Globus pallidus (tissue), 1 donor: Measurements from ENCODE around the gene DACT3.
A peak's percentile ranks its signal among the peaks of the same experiment; 100 is the strongest.

Source experiments
- DNase-seq: peaks from one replicate; pipeline ENCODE4 v3.0.0-alpha.2; 2015; ENCODE audit warnings: low spot score

Gene DACT3, protein sequence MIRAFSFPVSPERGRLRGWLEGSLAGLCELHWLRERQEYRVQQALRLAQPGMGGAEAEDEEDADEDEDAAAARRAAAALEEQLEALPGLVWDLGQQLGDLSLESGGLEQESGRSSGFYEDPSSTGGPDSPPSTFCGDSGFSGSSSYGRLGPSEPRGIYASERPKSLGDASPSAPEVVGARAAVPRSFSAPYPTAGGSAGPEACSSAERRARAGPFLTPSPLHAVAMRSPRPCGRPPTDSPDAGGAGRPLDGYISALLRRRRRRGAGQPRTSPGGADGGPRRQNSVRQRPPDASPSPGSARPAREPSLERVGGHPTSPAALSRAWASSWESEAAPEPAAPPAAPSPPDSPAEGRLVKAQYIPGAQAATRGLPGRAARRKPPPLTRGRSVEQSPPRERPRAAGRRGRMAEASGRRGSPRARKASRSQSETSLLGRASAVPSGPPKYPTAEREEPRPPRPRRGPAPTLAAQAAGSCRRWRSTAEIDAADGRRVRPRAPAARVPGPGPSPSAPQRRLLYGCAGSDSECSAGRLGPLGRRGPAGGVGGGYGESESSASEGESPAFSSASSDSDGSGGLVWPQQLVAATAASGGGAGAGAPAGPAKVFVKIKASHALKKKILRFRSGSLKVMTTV

GRCh38 chr19:46661020-46661731 is at the start of gene DACT3:
Gene DACT3 (minus strand): TSS chr19:46661182. CDS start chr19:46661064, 118 bp downstream.
- DNase-seq = peak; percentile 100

DNA sequence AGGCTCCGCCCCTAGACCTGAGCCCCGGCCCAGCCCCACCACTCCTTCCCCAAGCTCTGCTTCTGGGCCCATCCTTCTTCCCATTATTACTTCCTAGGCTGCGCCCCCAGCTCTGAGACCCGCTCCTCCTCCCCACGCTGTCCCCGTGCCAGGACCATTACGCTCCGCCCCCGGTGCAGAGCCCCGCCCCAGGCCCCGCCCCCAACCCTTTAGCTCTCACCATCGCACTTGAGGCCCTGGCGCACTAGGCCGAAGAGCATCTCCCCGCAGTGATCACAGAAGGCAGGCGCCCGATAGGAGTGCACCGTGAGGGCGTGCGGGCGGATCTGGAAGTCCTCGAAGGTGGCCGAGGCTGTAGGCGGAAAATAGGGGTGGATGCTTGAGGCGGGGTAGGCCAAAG is 49.7 kb upstream of the DACT3 start:
- no peak for DNase-seq

- no peak for DNase-seq
These were observed 43.5 kb upstream of the DACT3 start for GRCh38 chr19:46704379-46705076.

DNA sequence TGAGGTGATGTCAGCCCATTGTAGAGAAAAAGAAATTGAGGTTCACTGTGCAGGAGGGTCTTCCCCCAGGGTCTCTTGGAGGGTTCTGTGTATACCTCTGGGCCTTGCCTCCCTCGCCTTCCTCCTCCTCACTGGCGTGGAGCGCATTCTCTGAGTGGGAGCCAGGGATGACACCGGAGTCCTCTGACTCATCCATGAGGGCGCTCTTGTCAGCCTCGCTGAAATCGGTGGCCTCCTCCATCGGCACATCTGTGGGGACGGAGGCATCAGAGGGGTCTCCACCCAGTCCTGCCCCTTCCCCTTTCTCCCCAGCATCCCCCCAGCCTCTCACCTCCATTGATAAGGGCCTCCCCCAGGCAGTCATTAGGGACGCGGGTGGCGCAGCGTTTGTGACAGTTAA is 39.7 kb upstream of the DACT3 start:
- DNase-seq = no peak

DNA sequence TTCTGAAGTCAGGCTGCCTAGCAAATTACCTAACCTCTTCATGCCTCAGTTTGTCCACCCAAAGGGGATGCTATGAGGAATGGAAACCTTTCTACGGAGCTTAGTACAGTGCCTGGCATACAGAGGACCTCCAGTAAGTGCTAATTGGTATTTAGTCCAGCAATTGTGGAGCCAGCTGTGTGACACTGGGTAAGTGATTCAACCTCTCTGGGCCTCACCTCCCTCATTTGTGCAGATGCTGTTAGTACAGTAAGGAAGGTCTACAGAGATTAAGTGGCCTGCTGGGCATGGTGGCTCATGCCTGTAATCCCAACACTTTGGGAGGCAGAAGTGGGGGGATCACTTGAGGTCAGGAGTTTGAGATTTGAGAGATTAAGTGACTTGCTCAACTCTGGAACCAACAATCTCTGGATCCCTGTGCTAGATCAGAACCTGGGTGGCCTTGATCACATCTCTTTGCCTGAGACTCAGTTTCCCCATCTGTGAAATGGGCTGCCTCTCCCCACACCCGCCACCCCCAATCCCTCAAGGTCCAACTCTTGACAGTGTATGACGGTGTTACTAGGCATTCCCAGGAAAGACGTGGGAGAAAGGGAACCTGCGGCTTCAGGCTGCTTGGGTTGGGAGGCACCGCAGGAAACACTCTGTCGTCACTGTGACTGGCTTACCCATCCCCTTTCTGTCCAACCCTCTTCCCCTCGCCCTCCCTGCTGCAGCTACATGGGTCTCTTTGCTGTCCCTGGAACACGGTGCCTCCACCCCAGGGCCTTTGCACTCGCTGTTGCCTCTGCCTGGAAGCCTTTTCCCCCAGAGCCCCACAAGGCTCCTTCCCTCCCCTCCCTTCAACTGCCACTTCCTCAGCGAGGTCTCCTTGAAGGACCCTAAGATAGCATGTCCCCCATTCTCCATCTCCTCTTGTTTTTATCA is 37.7 kb upstream of the DACT3 start:
- no peak for DNase-seq

GRCh38 chr19:46697204-46697960 is 36.4 kb upstream of the DACT3 start:
- peak; percentile 58 for DNase-seq

GRCh38 chr19:46696866-46697203 is 35.9 kb upstream of the DACT3 start:
- DNase-seq = no peak

DNA sequence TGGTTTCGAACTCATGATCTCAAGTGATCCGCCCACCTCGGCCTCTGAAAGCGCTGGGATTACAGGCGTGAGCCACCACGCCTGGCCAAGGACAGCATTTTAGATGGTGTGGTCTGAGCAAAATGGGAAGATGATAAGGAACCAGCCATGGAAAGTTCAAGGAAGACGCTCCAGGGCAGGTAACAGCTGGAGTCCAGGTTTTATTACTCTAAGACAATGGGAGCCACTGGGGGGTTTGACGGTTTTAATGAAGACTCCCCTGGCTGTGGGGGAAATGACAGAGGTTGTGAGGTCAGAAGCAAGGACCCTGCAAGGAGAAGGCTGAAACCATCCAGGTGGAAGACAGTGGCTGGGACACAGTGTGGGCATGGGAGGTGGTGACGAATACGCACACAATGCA is 35.1 kb upstream of the DACT3 start:
- DNase-seq = no peak

DNA sequence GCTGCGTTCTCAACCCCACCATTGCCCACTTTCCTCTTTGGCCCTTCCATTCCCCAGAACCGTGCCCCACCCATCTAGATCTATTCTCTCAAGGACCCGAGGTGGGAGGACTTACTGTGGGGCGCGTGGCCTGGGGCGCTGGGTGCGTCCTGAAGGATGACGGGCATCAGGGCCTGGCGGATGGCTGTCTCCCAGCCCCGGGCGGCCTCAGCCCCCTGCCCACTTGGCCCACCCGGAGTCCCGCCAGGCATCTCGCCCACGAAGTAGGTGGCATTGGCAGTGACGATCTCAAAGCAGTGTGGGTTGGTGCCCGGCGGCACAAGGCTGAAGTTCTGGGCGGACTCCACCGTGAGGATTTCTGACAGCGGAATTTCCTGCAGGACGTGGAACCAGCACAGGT is 32.8 kb upstream of the DACT3 start:
- DNase-seq = no peak

DNA sequence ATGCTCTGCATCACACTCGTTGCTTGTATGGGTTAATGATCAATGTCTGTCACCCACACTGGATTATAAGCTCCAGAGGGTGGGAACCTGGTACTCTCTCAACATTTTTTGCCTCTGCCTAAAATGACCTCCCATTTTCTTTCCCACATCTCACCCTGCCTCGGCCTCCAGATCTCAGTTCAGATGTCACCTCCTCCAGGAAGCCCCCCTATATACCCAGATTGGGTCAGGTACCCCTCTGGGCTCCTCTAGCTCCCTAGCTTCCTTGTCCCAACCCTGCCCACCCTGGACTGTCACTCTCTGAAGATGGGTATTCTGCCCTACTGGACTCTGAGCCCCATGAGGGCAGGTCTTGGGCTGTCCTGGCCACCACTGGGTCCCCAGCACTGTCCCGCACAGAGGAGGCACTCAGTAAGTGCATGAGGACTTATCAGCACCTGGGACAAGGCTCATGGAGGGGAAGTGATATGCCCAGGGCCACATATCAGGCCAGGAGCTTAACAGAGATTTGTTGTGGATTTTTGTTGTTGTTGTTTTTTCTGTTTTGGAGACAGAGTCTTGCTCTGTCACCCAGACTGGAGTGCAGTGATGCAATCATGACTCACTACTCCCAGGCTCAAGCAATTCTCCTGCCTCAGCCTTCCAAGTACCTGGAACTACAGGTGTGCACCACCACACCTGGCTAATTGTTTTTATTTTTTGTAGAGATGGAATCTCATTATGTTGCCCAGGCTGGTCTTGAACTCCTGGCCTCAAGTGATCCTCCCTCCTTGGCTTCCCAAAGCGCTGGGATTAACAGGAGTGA is 32.1 kb upstream of the DACT3 start:
- no peak for DNase-seq

GRCh38 chr19:46691948-46692347 is 31.0 kb upstream of the DACT3 start:
- no peak for DNase-seq

- DNase-seq = no peak
These were observed 30.1 kb upstream of the DACT3 start for GRCh38 chr19:46691104-46691503.

GRCh38 chr19:46689358-46689757 is 28.4 kb upstream of the DACT3 start:
- DNase-seq = no peak

- no peak for DNase-seq
These were observed 26.6 kb upstream of the DACT3 start for GRCh38 chr19:46687438-46688145.

DNA sequence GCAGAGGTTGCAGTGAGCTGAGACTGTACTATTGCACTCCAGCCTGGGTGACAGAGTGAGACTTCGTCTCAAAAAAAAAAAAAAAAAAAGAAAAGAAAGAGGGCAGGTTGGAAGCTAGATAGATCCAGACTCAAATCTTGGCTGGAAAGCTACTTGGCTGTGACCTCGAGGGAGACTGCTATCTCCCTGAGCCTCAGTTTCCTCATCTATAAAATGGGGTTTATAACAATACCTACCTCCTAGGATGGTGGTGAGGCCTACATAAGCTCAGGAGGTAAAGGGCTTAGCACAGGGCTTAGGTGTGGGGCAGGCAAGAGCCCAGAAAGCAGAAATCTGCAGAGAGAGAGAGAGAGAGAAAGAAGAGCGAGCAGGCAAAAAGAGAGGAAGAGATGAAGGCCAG is 24.2 kb upstream of the DACT3 start:
- DNase-seq = no peak

GRCh38 chr19:46678110-46678732 is 17.2 kb upstream of the DACT3 start:
- no peak for DNase-seq

GRCh38 chr19:46674416-46675178 is 13.6 kb upstream of the DACT3 start:
- no peak for DNase-seq

GRCh38 chr19:46670813-46671212 is 9.8 kb upstream of the DACT3 start:
- no peak for DNase-seq
